Measurements from ENCODE around the gene CHST8.
"Not testable (repeated sequence)": the region's sequence is repeated elsewhere in the genome, so short reads cannot be mapped to it uniquely, and the experiment has no call there.

Gene CHST8

DNA sequence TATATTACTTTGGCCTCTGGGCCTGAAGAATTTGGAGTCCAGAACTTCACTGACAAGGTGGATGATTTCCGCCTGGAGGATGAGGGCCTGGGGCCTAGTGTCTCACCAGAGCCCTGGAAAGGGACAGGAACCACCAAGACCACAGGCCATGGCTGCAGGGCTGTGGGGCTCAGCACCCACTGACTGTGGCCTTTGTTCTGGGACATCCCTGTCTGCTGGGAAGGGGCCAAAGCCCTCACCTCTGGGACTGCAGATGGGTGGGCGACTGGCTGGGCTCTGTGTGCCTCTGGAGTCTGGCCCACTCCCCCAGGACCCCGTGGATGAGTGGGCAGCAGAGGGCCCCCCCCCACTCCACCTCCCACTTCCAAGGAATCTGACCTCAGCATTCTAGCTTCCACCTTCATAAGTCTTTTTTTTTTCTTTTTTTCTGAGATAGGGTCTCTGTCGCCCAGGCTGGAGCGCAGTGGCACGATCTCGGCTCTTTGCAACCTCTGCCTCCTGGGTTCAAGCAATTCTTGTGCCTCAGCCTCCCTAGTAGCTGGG, 20.3 kb downstream of the CHST8 start:
- DNase-seq (ENCODE audit: low read depth, low spot score), result no peak

DNA sequence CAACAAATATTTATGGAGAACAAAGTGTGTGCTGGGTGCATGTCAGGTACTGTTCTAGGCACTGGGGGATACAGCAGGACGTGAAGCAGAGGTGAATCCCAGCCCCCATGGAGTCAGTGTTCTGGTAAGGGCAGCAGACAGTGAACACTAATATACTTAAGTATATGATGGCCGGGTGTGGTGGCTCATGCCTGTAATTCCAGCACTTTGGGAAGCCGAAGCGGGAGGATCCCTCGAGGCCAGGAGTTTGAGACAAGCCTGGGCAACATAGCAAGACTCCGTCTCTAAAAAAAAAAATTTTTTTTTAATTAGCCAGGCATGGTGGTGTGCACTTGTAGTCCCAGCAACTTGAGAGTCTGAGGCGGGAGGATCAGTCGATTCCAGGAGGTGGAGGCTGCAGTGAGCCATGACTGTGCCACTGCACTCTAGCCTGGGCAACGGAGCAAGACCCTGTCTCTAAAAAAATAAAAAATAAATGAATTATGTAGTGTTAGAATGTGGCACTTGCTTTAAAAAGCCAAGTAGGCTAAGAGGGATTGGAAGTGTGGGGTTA, 22.6 kb downstream of the CHST8 start:
- no peak for DNase-seq (ENCODE audit: low read depth, low spot score)

DNA sequence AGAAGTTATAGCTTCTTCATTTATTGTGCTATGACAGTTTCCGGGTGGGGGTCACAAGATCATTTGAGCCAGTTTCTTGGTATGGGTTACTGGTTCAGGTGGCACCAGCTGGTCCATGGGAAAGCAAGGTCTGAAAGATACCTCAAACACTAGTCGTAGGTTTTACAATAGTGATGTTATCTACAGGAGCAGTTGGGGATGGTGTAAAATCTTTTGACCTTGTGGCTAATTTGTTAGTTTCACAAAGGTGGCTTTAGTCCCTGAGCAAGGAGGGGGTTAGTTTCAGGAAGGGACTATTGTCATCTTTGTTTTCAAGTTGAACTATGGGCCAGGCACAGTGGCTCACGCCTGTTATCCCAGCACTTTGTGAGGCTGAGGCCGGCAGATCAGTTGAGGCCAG, 24.6 kb downstream of the CHST8 start:
- no peak for DNase-seq (ENCODE audit: low read depth, low spot score)

DNA sequence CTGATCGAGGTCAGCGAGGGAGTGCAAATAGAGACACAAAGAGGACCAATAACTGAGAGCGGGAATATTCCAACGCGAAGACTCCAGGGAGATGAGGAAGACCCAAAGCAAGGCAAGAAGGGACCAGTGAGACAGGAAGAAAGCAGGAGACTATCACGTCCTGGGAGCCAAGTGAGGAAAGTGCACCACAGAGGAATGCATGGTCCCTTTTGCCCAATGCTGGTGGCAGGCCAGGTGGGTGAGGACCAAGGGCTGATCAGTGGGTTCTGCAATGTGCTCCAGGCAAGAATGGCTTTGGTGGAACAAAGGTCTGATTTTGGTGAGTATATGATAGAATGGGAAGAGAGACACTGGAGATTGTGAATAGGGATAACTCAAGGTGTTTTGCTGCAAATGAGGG, 25.4 kb downstream of the CHST8 start:
- DNase-seq (ENCODE audit: low read depth, low spot score), result no peak

- no peak for DNase-seq (ENCODE audit: low read depth, low spot score)
Measured at GRCh38 chr19:33649627-33650305, 28.0 kb downstream of the CHST8 start.

DNA sequence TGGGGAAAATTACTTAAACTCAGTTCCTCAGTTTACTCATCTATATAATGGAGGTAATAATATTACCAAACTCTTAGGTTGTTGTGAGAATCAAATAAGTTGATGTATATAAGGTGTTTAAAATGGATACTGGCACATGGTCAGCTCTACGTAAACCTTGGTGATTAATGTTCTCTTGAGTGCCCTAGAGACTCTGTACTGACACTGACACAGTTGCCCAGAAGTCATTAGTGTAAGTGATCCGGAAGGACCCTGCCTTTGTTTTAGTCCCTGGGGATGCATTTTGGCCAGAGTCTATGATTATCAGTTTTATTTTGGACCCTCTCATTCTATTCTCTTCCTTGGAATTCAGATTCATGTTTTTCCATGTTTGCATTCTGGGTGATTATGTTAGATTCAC, 31.9 kb downstream of the CHST8 start:
- DNase-seq (ENCODE audit: low read depth, low spot score), result no peak

DNA sequence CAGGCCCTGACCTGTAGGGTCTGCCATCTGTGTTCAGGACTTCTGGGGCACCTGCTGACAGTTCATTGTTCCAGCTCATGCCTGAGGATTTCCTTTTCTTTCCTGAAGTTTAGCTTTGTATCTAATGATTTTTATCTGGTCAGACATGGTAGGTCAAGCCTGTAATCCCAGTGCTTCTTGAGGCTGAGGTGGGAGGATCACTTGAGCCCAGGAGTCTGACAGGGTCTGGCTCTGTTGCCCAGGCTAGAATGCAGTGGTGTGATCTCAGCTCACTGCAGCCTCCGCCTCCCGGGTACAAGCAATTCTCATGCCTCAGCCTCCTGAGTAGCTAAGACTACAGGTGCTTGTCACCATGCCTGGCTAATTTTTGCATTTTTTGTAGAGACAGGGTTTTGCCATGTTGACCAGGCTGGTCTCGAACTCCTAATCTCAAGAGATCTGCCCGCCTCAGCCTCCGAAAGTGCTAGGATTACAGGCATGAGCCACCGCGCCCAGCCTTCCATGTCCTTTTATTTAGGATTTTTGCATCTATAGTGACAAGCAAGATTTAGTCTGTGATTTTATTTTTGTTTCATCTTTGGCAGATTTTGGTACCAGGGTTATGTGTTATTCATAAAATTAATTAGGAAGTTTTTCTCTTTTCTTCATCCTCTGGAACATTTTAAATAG, 33.2 kb downstream of the CHST8 start:
- no peak for DNase-seq (ENCODE audit: low read depth, low spot score)

DNA sequence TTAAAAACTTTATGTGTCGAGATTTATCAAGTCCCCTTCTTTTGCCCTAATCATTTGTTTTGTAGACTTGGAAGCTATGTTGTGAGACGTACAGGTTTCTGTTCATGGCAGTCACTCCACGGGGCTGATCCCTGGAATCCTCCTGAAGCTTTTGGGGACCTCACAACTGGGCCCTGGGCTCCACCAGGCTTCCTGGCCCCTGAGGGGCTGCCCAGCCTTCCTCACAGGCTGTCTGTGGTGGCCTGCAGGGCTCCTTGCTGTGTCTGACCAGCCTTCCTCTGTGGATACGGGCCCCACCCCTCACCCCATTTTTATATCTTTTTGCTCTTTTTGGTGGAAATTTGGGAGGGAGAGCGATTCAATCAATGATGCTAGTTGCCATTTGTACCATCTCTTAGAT, 38.1 kb downstream of the CHST8 start:
- no peak for DNase-seq (ENCODE audit: low read depth, low spot score)

- no peak for DNase-seq (ENCODE audit: low read depth, low spot score)
Measured at GRCh38 chr19:33660410-33661124, 38.8 kb downstream of the CHST8 start.

DNA sequence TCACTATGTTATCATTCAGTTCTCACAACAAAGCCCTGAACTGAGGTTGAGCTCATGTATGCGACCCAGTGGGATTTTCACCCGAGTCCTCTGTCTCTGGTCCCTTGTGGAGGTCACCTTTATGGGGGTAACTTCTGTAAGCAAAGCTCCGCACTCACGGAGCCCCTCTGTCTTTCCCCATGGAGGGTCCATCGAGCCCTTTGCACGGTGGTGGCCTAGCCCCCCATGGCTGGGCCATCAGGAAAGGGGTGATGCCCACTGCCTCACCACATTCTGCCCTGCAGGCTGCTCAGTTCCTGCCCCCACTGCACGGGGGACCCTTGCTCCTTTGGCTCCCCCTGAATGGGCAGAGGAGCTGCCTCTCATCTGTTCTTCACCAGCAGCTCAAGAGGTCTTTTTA, 39.6 kb downstream of the CHST8 start:
- DNase-seq (ENCODE audit: low read depth, low spot score), result no peak

DNA sequence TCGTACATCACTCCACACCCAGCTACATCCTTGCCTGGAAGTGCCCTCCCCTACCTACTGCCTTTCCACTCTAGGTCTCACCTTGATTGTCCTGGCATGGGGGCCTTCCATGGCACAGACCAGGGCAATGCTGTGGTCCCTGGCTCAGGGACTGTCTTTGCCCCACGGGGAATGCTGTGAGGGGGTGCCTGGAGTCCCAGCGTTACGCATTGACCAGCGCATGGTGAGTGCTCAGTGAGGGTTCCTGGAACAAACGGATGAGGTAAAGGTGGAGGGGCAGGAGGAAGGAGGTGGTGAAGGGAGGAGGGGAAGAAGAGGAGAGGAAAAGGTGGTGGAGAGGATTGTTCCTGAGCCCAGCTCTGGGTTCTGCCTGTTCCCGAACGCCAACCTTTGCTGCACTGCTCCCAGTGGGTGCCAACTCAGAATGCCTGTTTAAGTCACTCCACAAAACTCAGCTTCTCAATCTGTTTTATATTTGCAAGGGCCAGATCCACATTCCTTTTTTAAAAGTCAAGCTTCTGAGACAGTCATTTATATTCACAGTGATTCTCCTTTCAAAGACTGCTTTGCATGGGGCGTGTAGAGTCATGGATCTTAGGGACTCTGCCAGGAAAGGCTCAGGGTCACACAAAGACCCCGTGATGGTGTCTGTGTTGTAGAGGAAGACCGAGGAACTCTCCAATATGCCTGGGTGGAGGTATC, 40.8 kb downstream of the CHST8 start:
- DNase-seq (ENCODE audit: low read depth, low spot score), result no peak

DNA sequence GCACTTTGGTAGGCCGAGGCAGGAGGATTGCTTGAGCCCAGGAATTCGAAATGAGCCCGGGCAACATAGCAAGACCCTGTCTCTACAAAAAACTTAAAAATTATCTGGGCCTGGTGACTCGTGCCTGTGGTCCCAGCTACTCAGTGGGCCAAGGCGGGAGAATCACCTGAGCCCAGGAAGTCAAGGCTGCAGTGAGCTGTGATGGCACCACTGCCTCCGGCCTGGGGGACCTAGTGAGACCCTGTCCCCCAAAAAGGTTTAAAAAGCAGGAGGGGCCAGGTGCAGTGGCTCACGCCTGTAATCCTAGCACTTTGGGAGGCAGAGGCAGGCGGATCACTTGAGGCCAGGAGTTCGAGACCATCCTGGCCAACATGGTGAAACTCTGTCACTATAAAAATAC, 41.6 kb downstream of the CHST8 start:
- DNase-seq (ENCODE audit: low read depth, low spot score), result not testable (repeated sequence)

DNA sequence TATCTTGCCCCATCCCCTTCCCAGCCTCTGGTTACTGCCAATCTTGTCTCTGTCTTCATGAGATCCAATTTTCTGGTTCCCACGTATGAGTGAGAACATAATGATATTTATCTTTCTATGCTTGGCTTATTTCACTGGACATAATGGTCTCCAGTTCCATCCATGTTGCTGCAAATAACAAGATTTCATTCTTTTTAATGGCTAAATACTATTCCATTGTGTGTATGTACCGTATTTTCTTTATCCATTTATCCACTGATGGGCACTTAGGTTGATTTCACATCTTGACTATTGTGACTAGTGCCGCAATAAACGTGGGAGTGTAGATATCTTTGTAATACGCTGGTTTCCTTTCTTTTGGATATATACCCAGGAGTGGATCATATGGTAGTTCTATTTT, 43.0 kb downstream of the CHST8 start:
- DNase-seq (ENCODE audit: low read depth, low spot score), result no peak

DNA sequence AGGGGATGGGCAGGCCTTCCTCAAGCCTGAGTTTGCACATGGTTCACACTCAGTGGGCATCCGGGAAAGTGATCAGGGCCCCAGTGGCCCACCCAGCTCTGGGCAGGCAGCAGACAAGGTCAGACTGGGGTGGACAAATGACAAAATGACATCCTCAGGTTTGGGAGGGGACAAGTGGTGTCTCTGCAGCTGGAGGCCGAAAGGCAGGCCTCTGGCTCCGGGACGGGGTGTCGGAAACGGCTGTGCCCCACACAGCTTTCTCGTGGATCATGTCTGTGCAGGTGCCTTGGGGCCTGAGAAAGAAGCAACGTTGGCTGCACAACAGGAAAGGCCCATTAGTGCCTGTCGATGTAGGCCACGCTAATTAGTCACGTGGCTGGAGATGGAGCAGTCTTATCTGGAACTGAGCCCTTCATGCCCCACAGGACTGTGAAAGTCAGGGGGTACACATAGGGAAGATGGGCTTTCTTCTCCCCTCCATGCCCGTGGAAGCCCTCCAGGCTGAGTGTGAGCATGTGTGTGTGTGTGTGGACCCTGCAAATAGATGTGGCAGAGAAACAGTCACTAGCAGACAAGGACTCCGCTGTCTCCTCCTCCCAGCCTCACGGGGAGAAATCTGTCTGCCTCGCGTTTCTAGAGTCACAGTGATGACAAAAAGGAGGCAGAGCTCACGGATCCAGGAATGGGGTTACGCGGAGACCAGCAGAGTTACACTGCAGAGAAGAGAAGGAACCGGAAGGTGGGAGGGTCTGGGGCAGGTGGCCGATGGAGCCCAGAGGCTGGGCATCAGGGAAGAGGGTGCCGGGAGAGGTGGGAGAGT, 44.2 kb downstream of the CHST8 start:
- no peak for DNase-seq (ENCODE audit: low read depth, low spot score)

DNA sequence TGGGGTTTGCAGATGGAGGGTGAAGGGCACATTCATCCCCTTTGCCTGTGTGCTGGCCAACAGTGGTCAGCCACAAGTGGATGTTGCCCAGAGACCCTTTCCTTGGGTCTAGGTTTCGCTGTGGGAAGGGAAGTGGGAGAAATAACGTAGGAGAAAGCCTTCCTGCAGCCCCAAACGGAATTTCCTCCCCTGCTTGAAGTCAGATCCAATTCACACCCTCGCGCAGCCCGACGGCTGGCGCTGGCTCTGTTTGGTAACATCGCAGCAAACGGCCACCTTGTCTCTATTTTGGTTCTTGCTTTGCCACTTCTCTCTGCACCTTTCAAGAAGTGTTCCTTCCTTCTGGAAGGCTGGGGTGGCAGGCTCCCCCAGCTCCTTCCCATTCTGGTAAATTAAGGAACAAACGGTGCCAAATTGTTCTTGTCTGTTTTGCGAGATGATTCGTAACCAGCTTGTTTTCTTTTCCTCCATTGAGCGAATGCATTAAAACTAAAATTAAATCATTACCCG, 45.4 kb downstream of the CHST8 start:
- no peak for DNase-seq (ENCODE audit: low read depth, low spot score)

- DNase-seq (ENCODE audit: low read depth, low spot score), result no peak
Measured at GRCh38 chr19:33667881-33668280, 46.1 kb downstream of the CHST8 start.

- no peak for DNase-seq (ENCODE audit: low read depth, low spot score)
Measured at GRCh38 chr19:33668968-33669367, 47.2 kb downstream of the CHST8 start.

DNA sequence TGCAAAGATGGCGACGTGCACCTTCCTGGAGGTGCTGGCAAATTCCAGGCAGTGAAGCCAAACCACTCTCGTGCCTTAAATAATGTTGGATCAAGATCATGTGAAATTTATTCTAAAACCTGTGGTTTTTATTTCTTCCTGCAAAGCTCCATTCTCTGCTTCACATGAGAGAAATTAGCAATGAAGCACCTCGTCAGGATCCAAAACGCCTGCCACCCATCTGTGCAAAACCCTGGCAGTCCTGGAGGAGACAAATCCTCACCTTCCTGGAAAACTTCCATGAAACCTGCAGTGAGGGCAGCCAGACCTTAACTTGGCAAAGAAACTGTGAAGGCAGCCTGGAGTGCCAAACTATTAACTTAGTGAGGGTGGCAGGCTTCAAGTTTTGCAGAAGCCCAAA, 47.6 kb downstream of the CHST8 start:
- no peak for DNase-seq (ENCODE audit: low read depth, low spot score)

DNA sequence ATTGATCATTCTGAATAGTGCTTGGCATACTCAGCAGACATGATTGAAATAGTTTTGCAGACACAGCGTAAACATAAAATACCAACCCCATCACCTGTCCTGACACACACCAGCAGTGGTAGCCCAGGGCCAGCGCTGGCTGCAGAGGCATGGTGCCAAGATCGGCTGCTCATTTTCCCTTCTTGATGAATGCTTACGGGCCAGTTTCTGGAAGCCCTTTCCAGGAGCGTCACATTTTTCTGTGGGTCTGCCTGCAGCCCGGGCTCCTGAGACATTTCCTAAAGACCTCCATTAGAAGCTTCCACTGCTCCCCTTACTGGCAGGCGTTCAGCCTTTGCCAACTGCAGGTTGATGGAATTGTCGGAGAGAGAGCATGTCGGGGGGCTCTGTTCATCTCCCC, 48.6 kb downstream of the CHST8 start:
- DNase-seq (ENCODE audit: low read depth, low spot score), result no peak

DNA sequence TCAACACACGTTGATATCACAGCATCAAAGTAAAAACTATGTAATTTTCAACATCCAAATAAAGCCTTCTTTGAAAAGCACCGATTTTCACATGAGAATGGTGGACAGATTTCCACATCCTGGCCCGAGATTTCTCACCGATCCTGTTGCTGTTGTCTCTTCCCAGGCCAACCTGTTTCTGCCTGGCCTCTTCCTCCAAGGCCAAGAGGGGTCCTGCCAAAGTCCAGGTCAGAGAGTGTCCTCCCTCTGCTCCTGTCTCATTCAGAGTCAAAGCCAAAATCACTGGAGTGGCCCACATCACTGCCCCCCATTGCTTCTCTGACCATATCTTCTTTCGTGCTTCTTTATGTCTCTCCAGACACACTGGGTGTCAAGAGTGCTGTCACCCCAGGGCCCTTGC, 49.5 kb downstream of the CHST8 start:
- no peak for DNase-seq (ENCODE audit: low read depth, low spot score)

All from activated naive CD8-positive, alpha-beta T cell treated with anti-CD3 and anti-CD28 coated beads, Interleukin-2, amount 50 U/mL, for 16 hours (primary cell).